Fibroblast of lung (primary cell): ENCODE measurements around the gene RGS3.

Experiments used
- CTCF ChIP-seq, 2 donors: IDR thresholded peaks in 1 of 2; conservative IDR thresholded peaks in 1 of 2; 1 replicate in 1 of 2; 2 replicates in 1 of 2; pipeline ENCODE4 v1.5.1; 2011 to 2012; ENCODE audit warnings: low read length in 2 of 2, control low read depth in 1 of 2, inconsistent platforms in 1 of 2, low read depth in 1 of 2, mild to moderate bottlenecking in 1 of 2
- EZH2 ChIP-seq: IDR thresholded peaks from 2 replicates; pipeline ENCODE4 v1.5.1; 2012; ENCODE audit warnings: low read length, control low read depth, mild to moderate bottlenecking; ENCODE audit errors: missing control alignments

GRCh38 chr9:113493203-113493520 is 29.6 kb downstream of the RGS3 start:
- TF ChIP-seq CTCF (conservative IDR thresholded peaks at IDR 0.05 in 1 of 2, IDR thresholded peaks at IDR 0.05 in 1 of 2; ENCODE audit: low read depth in 1 of 2, low read length in 2 of 2), result no peak
- TF ChIP-seq EZH2, result no peak
